IMR-90 (cell line): ENCODE measurements around the gene VPS35L. TPM values are rescaled to one million over a fixed set of nuclear protein-coding genes. Genes with fewer than 3 reads are reported as not detected.
"Not testable (repeated sequence)": the region's sequence is repeated elsewhere in the genome, so short reads cannot be mapped to it uniquely, and the experiment has no call there.

Source experiments
- ATAC-seq: fragments of 200-7000 bp; cut with Tn5 transposase; 2 replicates; pipeline ENCODE4 v1.9.1; 2020; ENCODE audit warnings: low read depth, mild to moderate bottlenecking, moderate library complexity
- BruUV-seq: library from RNA; stranded (reverse); fragments of 400-500 nt; replicated peaks from 2 replicates; lab custom pipeline; 2021; lab: Mats Ljungman, UMichigan
- CTCF ChIA-PET: fragments of 300-600 bp; formaldehyde crosslinking; extraction: SDS; loops from one replicate; lab custom pipeline; 2021; ENCODE audit warnings: antibody characterized with exemption; lab: Yijun Ruan, JAX
- POLR2A ChIA-PET: fragments of 300-600 bp; sonication (Branson Sonifier 250); formaldehyde crosslinking; loops from one replicate; lab custom pipeline; 2022; ENCODE audit warnings: antibody characterized with exemption; ENCODE audit not compliant: unreplicated experiment; lab: Charles Lee
- DNase-seq: peaks from one replicate; pipeline ENCODE4 v3.0.0; 2013
- H2AFZ ChIP-seq: replicated peaks from 2 replicates; pipeline ENCODE3; 2013; ENCODE audit warnings: low read length, mild to moderate bottlenecking; ENCODE audit not compliant: poor library complexity
- H2AK5ac ChIP-seq: 2 replicates; pipeline ENCODE4 v1.6.1; 2013; ENCODE audit warnings: low read depth, low read length, inconsistent platforms
- H2AK9ac ChIP-seq: replicated peaks from 2 replicates; pipeline ENCODE3; 2013; ENCODE audit warnings: mild to moderate bottlenecking, low read depth, low read length, moderate library complexity; ENCODE audit not compliant: poor library complexity
- H2BK120ac ChIP-seq: 2 replicates; pipeline ENCODE4 v1.6.1; 2013; ENCODE audit warnings: low read depth, low read length, inconsistent platforms
- H2BK15ac ChIP-seq: 3 replicates; pipeline ENCODE4 v1.6.1; 2013; ENCODE audit warnings: low read depth, low read length, inconsistent platforms
- H2BK20ac ChIP-seq: 2 replicates; pipeline ENCODE4 v1.6.1; 2013; ENCODE audit warnings: low read depth, mild to moderate bottlenecking, inconsistent platforms, low read length, moderate library complexity
- H2BK5ac ChIP-seq: 2 replicates; pipeline ENCODE4 v1.6.1; 2013; ENCODE audit warnings: mild to moderate bottlenecking, low read depth, low read length, inconsistent platforms; ENCODE audit not compliant: poor library complexity, severe bottlenecking
- H3K14ac ChIP-seq: replicated peaks from 2 replicates; pipeline ENCODE4 v1.6.1; 2013; ENCODE audit warnings: low read depth, low read length, inconsistent platforms
- H3K18ac ChIP-seq: 2 replicates; pipeline ENCODE4 v1.6.1; 2013; ENCODE audit warnings: low read depth, low read length, control low read depth
- H3K23ac ChIP-seq: 2 replicates; pipeline ENCODE4 v1.6.1; 2013; ENCODE audit warnings: low read depth, low read length, inconsistent platforms
- H3K27ac ChIP-seq: 2 replicates; pipeline ENCODE4 v1.5.1; 2013; ENCODE audit warnings: mild to moderate bottlenecking, control low read depth, low read length; ENCODE audit not compliant: insufficient read depth
- H3K27me3 ChIP-seq: 2 replicates; pipeline ENCODE4 v1.6.1; 2013; ENCODE audit warnings: low read length; ENCODE audit not compliant: control insufficient read depth, insufficient read depth
- H3K36me3 ChIP-seq: 2 replicates; pipeline ENCODE4 v1.6.1; 2013; ENCODE audit warnings: low read length, mixed read lengths; ENCODE audit not compliant: control insufficient read depth, insufficient read depth
- H3K4ac ChIP-seq: 2 replicates; pipeline ENCODE4 v1.6.1; 2013; ENCODE audit warnings: low read depth, low read length, inconsistent platforms
- H3K4me1 ChIP-seq: 2 replicates; pipeline ENCODE4 v1.6.1; 2013; ENCODE audit warnings: low read length, mixed read lengths; ENCODE audit not compliant: control insufficient read depth, insufficient read depth
- H3K4me2 ChIP-seq: 2 replicates; pipeline ENCODE4 v1.6.1; 2013; ENCODE audit warnings: low read depth, mild to moderate bottlenecking, control low read depth, low read length, moderate library complexity
- H3K4me3 ChIP-seq: 2 replicates; pipeline ENCODE4 v1.5.1; 2013; ENCODE audit warnings: low read depth, mild to moderate bottlenecking, control low read depth, low read length, moderate library complexity; ENCODE audit not compliant: insufficient read depth
- H3K56ac ChIP-seq: 2 replicates; pipeline ENCODE4 v1.6.1; 2013; ENCODE audit warnings: low read length, inconsistent platforms; ENCODE audit not compliant: insufficient read depth; ENCODE audit errors: extremely low read depth
- H3K79me1 ChIP-seq, 2 experiments: 2 replicates each; pipeline ENCODE4 v1.6.1; 2013; ENCODE audit warnings: low read length in 2 of 2, inconsistent platforms in 1 of 2, low read depth in 1 of 2
- H3K9ac ChIP-seq: 2 replicates; pipeline ENCODE4 v1.6.1; 2013; ENCODE audit warnings: low read depth, low read length, control low read depth
- H3K9me1 ChIP-seq: 2 replicates; pipeline ENCODE4 v1.6.1; 2013; ENCODE audit warnings: low read length, inconsistent platforms; ENCODE audit not compliant: insufficient read depth
- H3K9me3 ChIP-seq: 2 replicates; pipeline ENCODE4 v1.6.1; 2013; ENCODE audit warnings: low read length; ENCODE audit not compliant: control insufficient read depth, insufficient read depth
- H4K20me1 ChIP-seq: 2 replicates; pipeline ENCODE4 v1.6.1; 2013; ENCODE audit warnings: low read length, inconsistent platforms; ENCODE audit not compliant: insufficient read depth
- H4K5ac ChIP-seq: 2 replicates; pipeline ENCODE4 v1.6.1; 2013; ENCODE audit warnings: mild to moderate bottlenecking, low read depth, low read length, control low read depth
- H4K8ac ChIP-seq, 2 experiments: 2 replicates each; pipeline ENCODE4 v1.6.1; 2013; ENCODE audit warnings: low read depth in 2 of 2, low read length in 2 of 2, control low read depth in 1 of 2, inconsistent platforms in 1 of 2
- H4K91ac ChIP-seq: 2 replicates; pipeline ENCODE4 v1.6.1; 2013; ENCODE audit warnings: low read depth, low read length, inconsistent platforms; ENCODE audit not compliant: insufficient read depth
- BHLHE40 ChIP-seq: fragments of 150-350 bp; IDR thresholded peaks from 2 replicates; pipeline ENCODE4 v1.6.1; 2016; ENCODE audit warnings: mild to moderate bottlenecking, low read depth, low read length
- CHD1 ChIP-seq: IDR thresholded peaks from 2 replicates; pipeline ENCODE4 v1.6.1; 2012; ENCODE audit warnings: low read depth, low read length, improper control_type of control experiment
- RCOR1 ChIP-seq: IDR thresholded peaks from 2 replicates; pipeline ENCODE4 v1.6.1; 2012; ENCODE audit warnings: mild to moderate bottlenecking, low read length, improper control_type of control experiment; ENCODE audit not compliant: insufficient replicate concordance
- WGBS, 2 experiments: methylation state at CpG; one replicate each; pipeline versions ENCODE4 v1.1.5 to v1.1.7; 2013; ENCODE audit warnings: missing lambda C conversion rate in 2 of 2; ENCODE audit not compliant: insufficient read length in 1 of 2; ENCODE audit errors: extremely low coverage in 2 of 2; 5-methylcytosine and 5-hydroxymethylcytosine counted together
- dilution Hi-C: fragments of 300-500 bp; cut with HindIII; formaldehyde crosslinking; loops from one replicate; pipeline ENCODE4 v1.14.3; 2018; ENCODE audit warnings: low sequenced_read_pairs; ENCODE audit not compliant: unreplicated experiment
- in situ Hi-C: fragments of 300-500 bp; cut with MboI; formaldehyde crosslinking; loops from 3 replicates; pipeline ENCODE4 v1.14.3; 2019; ENCODE audit warnings: low sequenced_read_pairs, inconsistent platforms, mixed read lengths
- intact Hi-C: fragments of 100-400 bp; cut with micrococcal nuclease; formaldehyde crosslinking; loops from 2 replicates; pipeline ENCODE4 v1.10.0; 2022
- polyA plus RNA-seq, 3 experiments: library from polyadenylated mRNA; depleted of rRNA; stranded (reverse); fragments of >200 nt; gene quantifications; 2 replicates each; pipeline ENCODE4 v1.2.3, GENCODE V29; 2012; ENCODE audit warnings: low replicate concordance in 1 of 3
- total RNA-seq: library from RNA; depleted of rRNA; stranded (reverse); fragments of >200 nt; gene quantifications from 2 replicates; pipeline ENCODE4 v1.2.3, GENCODE V29; 2012

The VPS35L gene
- total and polyA plus RNA-seq, 2 of the 4 experiments (the other 2 are of a cell fraction), result 28.0 to 40.1 TPM

DNA sequence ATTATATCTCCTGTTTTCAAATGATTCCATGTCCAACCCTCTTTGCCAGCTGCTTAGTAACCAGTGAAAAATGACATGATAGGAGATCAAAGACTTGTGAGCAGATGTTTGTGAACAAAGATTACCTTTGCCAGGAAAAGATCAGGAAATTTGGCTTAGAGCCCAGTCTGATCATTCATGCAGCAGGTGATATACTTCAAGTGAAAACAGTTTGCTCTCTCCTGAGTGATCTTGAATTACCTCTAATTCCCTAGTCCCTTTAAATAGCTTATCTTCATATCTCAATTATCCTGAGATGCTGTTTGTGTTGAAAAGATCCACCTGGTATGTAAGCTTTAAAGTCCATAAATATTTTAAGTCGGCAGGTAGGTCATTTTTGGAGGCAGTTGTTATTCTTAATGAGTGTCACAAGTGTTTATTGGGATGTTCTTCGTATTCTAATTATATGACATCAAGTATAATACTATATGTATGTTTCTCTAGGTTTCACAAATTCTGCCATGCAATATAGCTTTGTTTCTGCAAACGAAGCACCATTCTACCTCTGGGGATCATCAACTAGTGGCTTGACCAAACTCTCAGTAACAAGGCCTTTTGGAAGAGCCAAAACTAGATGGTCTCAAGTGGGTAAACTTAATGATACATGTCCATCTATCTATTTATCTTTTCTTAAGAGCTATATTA is 13.2 kb upstream of the VPS35L start:
- Histone ChIP-seq H3K27me3 (no peaks in the 10 kb centered on the region), H3K9me1 (no peaks in the 10 kb centered on the region), H3K14ac (no peak overlapping the region), H4K8ac (no peak overlapping the region), H2BK20ac (no peak overlapping the region), H3K9ac (no peak overlapping the region), H4K91ac (no peak overlapping the region), H3K18ac (no peak overlapping the region), H2AFZ (no peak overlapping the region), H2AK5ac (no peak overlapping the region), H3K9me3 (no peaks in the 10 kb centered on the region), H2BK5ac (no peak overlapping the region), H3K56ac (no peak overlapping the region), H3K4me3 (no peak overlapping the region), H3K79me1 (no peaks in the 10 kb centered on the region; a peak in 1 of 4 replicates), H2BK120ac (no peak overlapping the region), H4K20me1 (no peaks in the 10 kb centered on the region), H2AK9ac (no peak overlapping the region), H3K27ac (no peak overlapping the region), H3K4me1 (no peaks in the 10 kb centered on the region), H2BK15ac (no peak overlapping the region), H3K4ac (no peak overlapping the region), H3K23ac (no peak overlapping the region), H3K36me3 (peaks cover 9% of the 10 kb centered on the region), H4K5ac (no peak overlapping the region), H3K4me2 (no peak overlapping the region)
- ChIA-PET CTCF (interaction anchor here (0.8 kb wide), 1 partner anchor 13 kb away, joined by 4 read pairs; the partner anchor contains the start of gene VPS35L), POLR2A (no interaction called here)
- TF ChIP-seq CHD1 (no peak), RCOR1 (no peak), BHLHE40 (no peak)
- ATAC-seq, result no peak
- no peak for DNase-seq
- intact Hi-C loops, result no loop called here
- in situ Hi-C loops, result no loop called here
- BruUV-seq, result no TSS peak
- WGBS, 2 experiments, result no CpG with 5 or more reads among the region's 3 CpGs
- dilution Hi-C loops, result no loop called here

DNA sequence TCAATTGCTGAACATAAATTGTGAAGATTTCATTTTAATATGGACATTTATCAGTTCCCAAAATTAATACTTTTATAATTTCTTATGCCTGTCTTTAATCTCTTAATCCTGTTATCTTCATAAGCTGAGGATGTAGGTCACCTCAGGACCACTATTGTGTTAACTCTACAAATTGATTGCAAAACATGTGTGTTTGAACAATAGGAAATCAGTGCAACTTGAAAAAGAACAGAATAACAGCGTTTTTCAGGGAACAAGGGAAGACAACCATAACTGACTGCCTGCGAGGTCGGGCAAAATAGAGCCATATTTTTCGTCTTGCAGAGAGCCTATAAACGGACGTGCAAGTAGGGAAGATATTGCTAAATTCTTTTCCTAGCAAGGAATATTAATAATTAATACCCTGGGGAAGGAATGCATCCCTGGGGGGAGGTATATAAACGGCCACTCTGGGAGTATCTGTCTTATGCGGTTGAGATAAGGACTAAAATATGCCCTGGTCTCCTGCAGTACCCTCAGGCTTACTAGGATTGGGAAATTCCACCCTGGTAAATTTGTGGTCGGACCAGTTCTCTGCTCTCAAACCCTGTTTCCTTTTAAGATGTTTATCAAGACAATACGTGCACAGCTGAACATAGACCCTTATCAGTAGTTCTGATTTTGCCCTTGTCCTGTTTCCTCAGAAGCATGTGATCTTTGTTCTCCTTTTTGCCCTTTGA is 12.1 kb upstream of the VPS35L start:
- H4K91ac ChIP-seq, in situ Hi-C loops, H3K4ac ChIP-seq, H2BK15ac ChIP-seq, H3K4me3 ChIP-seq, H3K27me3 ChIP-seq, H3K4me1 ChIP-seq, ATAC-seq, H3K9me3 ChIP-seq, H3K4me2 ChIP-seq, H2BK5ac ChIP-seq, H2AK9ac ChIP-seq, dilution Hi-C loops, H2AK5ac ChIP-seq, H2BK120ac ChIP-seq, BruUV-seq, DNase-seq, H3K14ac ChIP-seq, H3K23ac ChIP-seq, H3K27ac ChIP-seq, H2BK20ac ChIP-seq, H3K56ac ChIP-seq, H3K9me1 ChIP-seq, POLR2A ChIA-PET, H3K79me1 ChIP-seq, CTCF ChIA-PET, H2AFZ ChIP-seq, intact Hi-C loops, H4K5ac ChIP-seq, H3K18ac ChIP-seq, H4K8ac ChIP-seq, H4K20me1 ChIP-seq, H3K36me3 ChIP-seq, H3K9ac ChIP-seq: not testable (repeated sequence)
- WGBS, 2 experiments, result 100% methylated on average over 1 of the region's 10 CpGs; no CpG with 5 or more reads in 1 of the 2 experiments
